Mesendoderm (in vitro differentiated cells): Measurements from ENCODE around the gene ESAM.

Experiments
- DNase-seq: peaks from one replicate; pipeline ENCODE4 v3.0.0; 2013
- H2AK5ac ChIP-seq: 2 replicates; pipeline ENCODE4 v1.6.1; 2013; ENCODE audit warnings: low read length, inconsistent platforms
- H2BK120ac ChIP-seq: 2 replicates; pipeline ENCODE4 v1.6.1; 2013; ENCODE audit warnings: low read depth, mild to moderate bottlenecking, low read length, moderate library complexity, mixed read lengths
- H2BK15ac ChIP-seq: replicated peaks from 2 replicates; pipeline ENCODE4 v1.6.1; 2013; ENCODE audit warnings: low read depth, mild to moderate bottlenecking, moderate library complexity
- H2BK5ac ChIP-seq: 2 replicates; pipeline ENCODE4 v1.6.1; 2013; ENCODE audit warnings: low read length, inconsistent platforms
- H3K18ac ChIP-seq: 2 replicates; pipeline ENCODE4 v1.6.1; 2013; ENCODE audit warnings: mild to moderate bottlenecking, low read length, mixed read lengths
- H3K23ac ChIP-seq: one replicate; pipeline ENCODE4 v1.6.1; 2013; ENCODE audit warnings: low read length
- H3K27ac ChIP-seq: 2 replicates; pipeline ENCODE4 v1.5.1; 2013; ENCODE audit warnings: low read depth, mild to moderate bottlenecking, inconsistent platforms, low read length, moderate library complexity
- H3K27me3 ChIP-seq: 2 replicates; pipeline ENCODE4 v1.6.1; 2013; ENCODE audit warnings: low read length, control low read depth, mild to moderate bottlenecking, inconsistent platforms; ENCODE audit not compliant: insufficient read depth, poor library complexity
- H3K36me3 ChIP-seq: 2 replicates; pipeline ENCODE4 v1.6.1; 2013; ENCODE audit warnings: low read length, inconsistent platforms; ENCODE audit not compliant: control insufficient read depth, insufficient read depth
- H3K4ac ChIP-seq: one replicate; pipeline ENCODE4 v1.6.1; 2013; ENCODE audit warnings: low read depth, mild to moderate bottlenecking, low read length, moderate library complexity
- H3K4me1 ChIP-seq: 2 replicates; pipeline ENCODE4 v1.6.1; 2013; ENCODE audit warnings: low read depth, low read length, inconsistent platforms; ENCODE audit not compliant: control insufficient read depth
- H3K4me2 ChIP-seq: 2 replicates; pipeline ENCODE4 v1.6.1; 2013; ENCODE audit warnings: low read length
- H3K4me3 ChIP-seq: 2 replicates; pipeline ENCODE4 v1.5.1; 2013; ENCODE audit warnings: mild to moderate bottlenecking, low read length
- H3K56ac ChIP-seq: one replicate; pipeline ENCODE4 v1.6.1; 2013; ENCODE audit warnings: low read length
- H3K79me1 ChIP-seq: 2 replicates; pipeline ENCODE4 v1.6.1; 2013; ENCODE audit warnings: low read length, inconsistent platforms
- H3K79me2 ChIP-seq: 2 replicates; pipeline ENCODE4 v1.6.1; 2013; ENCODE audit warnings: mild to moderate bottlenecking, low read length; ENCODE audit not compliant: control insufficient read depth, insufficient read depth
- H3K9ac ChIP-seq: 2 replicates; pipeline ENCODE4 v1.6.1; 2013; ENCODE audit warnings: low read length, inconsistent platforms
- H4K5ac ChIP-seq: one replicate; pipeline ENCODE4 v1.6.1; 2013; ENCODE audit warnings: low read length
- H4K8ac ChIP-seq: one replicate; pipeline ENCODE4 v1.6.1; 2013; ENCODE audit warnings: low read depth, mild to moderate bottlenecking, control low read depth, low read length, moderate library complexity
- WGBS: extraction: QIAGEN DNeasy Blood & Tissue Kit; methylation state at CpG from one replicate; pipeline ENCODE4 v1.1.7; 2013; ENCODE audit warnings: low lambda C conversion rate, missing lambda C conversion rate; ENCODE audit not compliant: insufficient coverage; ENCODE audit errors: extremely low coverage; 5-methylcytosine and 5-hydroxymethylcytosine counted together

Gene ESAM

GRCh38 chr11:124801636-124802312, 39.7 kb upstream of the ESAM start:
- no peak overlapping the region for H2BK15ac ChIP-seq
- no peaks in the 10 kb centered on the region for H3K79me1 ChIP-seq
- H3K18ac ChIP-seq, result no peak overlapping the region
- no peak overlapping the region for H3K9ac ChIP-seq
- no peaks in the 10 kb centered on the region for H3K36me3 ChIP-seq
- H3K56ac ChIP-seq, result no peak overlapping the region
- no peaks in the 10 kb centered on the region for H3K27me3 ChIP-seq
- no peak overlapping the region for H3K4me2 ChIP-seq
- H4K5ac ChIP-seq, result no peak overlapping the region
- H2AK5ac ChIP-seq, result no peak overlapping the region
- peaks cover 24% of the 10 kb centered on the region for H3K79me2 ChIP-seq
- H3K27ac ChIP-seq, result no peak overlapping the region
- H2BK5ac ChIP-seq, result no peak overlapping the region
- no peak overlapping the region for H3K23ac ChIP-seq
- no CpG with 5 or more reads among the region's 8 CpGs for WGBS
- peaks cover 2% of the 10 kb centered on the region for H3K4me1 ChIP-seq
- no peak overlapping the region for H3K4me3 ChIP-seq
- H4K8ac ChIP-seq, result no peak overlapping the region
- DNase-seq, result peak; percentile 51
- no peak overlapping the region for H2BK120ac ChIP-seq
- H3K4ac ChIP-seq, result no peak overlapping the region

GRCh38 chr11:124801014-124801413, 38.9 kb upstream of the ESAM start:
- Histone ChIP-seq H3K56ac (peak overlapping the region; percentile 87), H3K23ac (no peak overlapping the region), H3K4me1 (peaks cover 2% of the 10 kb centered on the region), H4K8ac (no peak overlapping the region), H3K4me2 (peak overlapping the region; percentile 68), H3K27ac (peak overlapping the region; percentile 98), H3K4me3 (no peak overlapping the region), H2BK120ac (no peak overlapping the region), H3K4ac (no peak overlapping the region), H4K5ac (no peak overlapping the region), H2AK5ac (no peak overlapping the region), H2BK5ac (no peak overlapping the region), H3K79me1 (peaks cover 2% of the 10 kb centered on the region), H3K36me3 (no peaks in the 10 kb centered on the region), H3K9ac (peak overlapping the region; percentile 78), H2BK15ac (no peak overlapping the region), H3K79me2 (peaks cover 31% of the 10 kb centered on the region), H3K27me3 (no peaks in the 10 kb centered on the region), H3K18ac (no peak overlapping the region)
- no peak for DNase-seq
- no CpG with 5 or more reads among the region's 8 CpGs for WGBS

- Histone ChIP-seq H3K4me2 (peak within 1 kb of the TSS; percentile 78), H3K4me3 (peak within 1 kb of the TSS; percentile 73), H3K56ac (peak within 1 kb of the TSS; percentile 96), H4K5ac (no peak within 1 kb of the TSS), H3K9ac (peak within 1 kb of the TSS; percentile 78), H3K79me2 (peaks cover 36% of the 10 kb centered on the region), H2AK5ac (no peak within 1 kb of the TSS), H4K8ac (peak within 1 kb of the TSS; percentile 43), H3K18ac (peak within 1 kb of the TSS; percentile 100), H3K4ac (peak within 1 kb of the TSS; percentile 99), H2BK15ac (no peak within 1 kb of the TSS), H3K4me1 (peaks cover 2% of the 10 kb centered on the region), H3K27me3 (no peaks in the 10 kb centered on the region), H3K27ac (peak within 1 kb of the TSS; percentile 98), H2BK5ac (peak within 1 kb of the TSS; percentile 66), H2BK120ac (peak within 1 kb of the TSS; percentile 98), H3K36me3 (no peaks in the 10 kb centered on the region), H3K23ac (peak within 1 kb of the TSS; percentile 54), H3K79me1 (peaks cover 2% of the 10 kb centered on the region)
- no CpG with 5 or more reads among the region's 62 CpGs for WGBS
- DNase-seq, result peak; percentile 92
These were observed 38.3 kb upstream of the ESAM start, which contains the start of gene MSANTD2 for GRCh38 chr11:124800226-124800929. TSS of gene MSANTD2 (minus strand) at chr11:124800406. CDS start at chr11:124800380, 26 bp downstream.

GRCh38 chr11:124799348-124800225, 37.5 kb upstream of the ESAM start:
- peaks cover 2% of the 10 kb centered on the region for H3K4me1 ChIP-seq
- H4K5ac ChIP-seq, result no peak overlapping the region
- H2BK5ac ChIP-seq, result no peak overlapping the region
- peak overlapping the region; percentile 98 for H3K27ac ChIP-seq
- peak overlapping the region; percentile 73 for H3K4me3 ChIP-seq
- H3K27me3 ChIP-seq, result no peaks in the 10 kb centered on the region
- H2BK15ac ChIP-seq, result no peak overlapping the region
- peak overlapping the region; percentile 78 for H3K4me2 ChIP-seq
- peak overlapping the region; percentile 96 for H3K56ac ChIP-seq
- H3K9ac ChIP-seq, result peak overlapping the region; percentile 78
- no CpG with 5 or more reads among the region's 83 CpGs for WGBS
- H3K36me3 ChIP-seq, result no peaks in the 10 kb centered on the region
- H3K18ac ChIP-seq, result peak overlapping the region; percentile 100
- peak overlapping the region; percentile 85 for H3K4ac ChIP-seq
- no peak overlapping the region for H2AK5ac ChIP-seq
- H2BK120ac ChIP-seq, result no peak overlapping the region
- H4K8ac ChIP-seq, result peak overlapping the region; percentile 43
- peak overlapping the region; percentile 54 for H3K23ac ChIP-seq
- H3K79me1 ChIP-seq, result peaks cover 2% of the 10 kb centered on the region
- H3K79me2 ChIP-seq, result peaks cover 42% of the 10 kb centered on the region
- peak; percentile 63 for DNase-seq

- peak overlapping the region; percentile 78 for H3K4me2 ChIP-seq
- H3K9ac ChIP-seq, result peak overlapping the region; percentile 78
- H4K8ac ChIP-seq, result no peak overlapping the region
- H3K23ac ChIP-seq, result no peak overlapping the region
- no peak overlapping the region for H2BK120ac ChIP-seq
- peak overlapping the region; percentile 98 for H3K27ac ChIP-seq
- H3K27me3 ChIP-seq, result no peaks in the 10 kb centered on the region
- no CpG with 5 or more reads among the region's 8 CpGs for WGBS
- peaks cover 2% of the 10 kb centered on the region for H3K4me1 ChIP-seq
- no peak overlapping the region for H3K4ac ChIP-seq
- H2BK5ac ChIP-seq, result no peak overlapping the region
- no peak overlapping the region for H4K5ac ChIP-seq
- no peaks in the 10 kb centered on the region for H3K36me3 ChIP-seq
- H3K56ac ChIP-seq, result peak overlapping the region; percentile 96
- H2AK5ac ChIP-seq, result no peak overlapping the region
- H3K79me1 ChIP-seq, result peaks cover 2% of the 10 kb centered on the region
- no peak overlapping the region for H2BK15ac ChIP-seq
- H3K4me3 ChIP-seq, result peak overlapping the region; percentile 73
- DNase-seq, result peak; percentile 78
- peaks cover 42% of the 10 kb centered on the region for H3K79me2 ChIP-seq
- H3K18ac ChIP-seq, result no peak overlapping the region
These were observed 36.9 kb upstream of the ESAM start for GRCh38 chr11:124798991-124799347.
